Liver (tissue), 3 donors: ENCODE results near the gene GUK1.

ENCODE experiments used
- JUND ChIP-seq, 2 donors: IDR thresholded peaks; 2 replicates each; pipeline ENCODE4 v1.6.1; 2016; ENCODE audit warnings: antibody characterized with exemption in 2 of 2
- RXRA ChIP-seq, 2 donors: IDR thresholded peaks; 2 replicates each; pipeline ENCODE4 v1.6.1; 2017 to 2018; ENCODE audit warnings: antibody characterized with exemption in 2 of 2, mild to moderate bottlenecking in 1 of 2
- TF ChIP-seq, protein P1 (sequence below): IDR thresholded peaks from 2 replicates; pipeline ENCODE4 v1.6.1; 2016; ENCODE audit warnings: antibody characterized with exemption, mild to moderate bottlenecking
- TF ChIP-seq, protein P2 (sequence below): fragments of 150-350 bp; IDR thresholded peaks from 2 replicates; pipeline ENCODE4 v1.5.1; 2017; ENCODE audit warnings: improper control_type of control experiment, low read depth, low read length; ENCODE audit not compliant: missing input control
- donor health status: healthy.
- donor health status: healthy.

DNA sequence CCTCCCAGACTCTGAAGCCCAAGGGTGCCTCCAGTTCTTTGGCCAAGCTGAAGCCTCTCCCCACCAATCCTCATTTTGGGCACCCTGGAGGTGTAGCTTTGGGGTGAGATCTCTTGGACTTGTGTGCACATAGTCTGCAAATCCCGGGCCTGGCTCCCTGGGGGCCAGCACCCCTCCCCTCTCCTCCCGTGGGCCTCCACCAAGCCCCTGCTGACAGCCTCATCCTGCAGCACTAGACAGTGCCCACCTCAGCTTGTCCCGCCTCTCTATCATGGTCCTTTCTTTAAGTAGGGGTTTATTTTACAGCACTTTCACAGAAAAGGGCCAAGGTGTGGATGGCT, 12.8 kb downstream of the GUK1 start:
- TF ChIP-seq, protein P1, sequence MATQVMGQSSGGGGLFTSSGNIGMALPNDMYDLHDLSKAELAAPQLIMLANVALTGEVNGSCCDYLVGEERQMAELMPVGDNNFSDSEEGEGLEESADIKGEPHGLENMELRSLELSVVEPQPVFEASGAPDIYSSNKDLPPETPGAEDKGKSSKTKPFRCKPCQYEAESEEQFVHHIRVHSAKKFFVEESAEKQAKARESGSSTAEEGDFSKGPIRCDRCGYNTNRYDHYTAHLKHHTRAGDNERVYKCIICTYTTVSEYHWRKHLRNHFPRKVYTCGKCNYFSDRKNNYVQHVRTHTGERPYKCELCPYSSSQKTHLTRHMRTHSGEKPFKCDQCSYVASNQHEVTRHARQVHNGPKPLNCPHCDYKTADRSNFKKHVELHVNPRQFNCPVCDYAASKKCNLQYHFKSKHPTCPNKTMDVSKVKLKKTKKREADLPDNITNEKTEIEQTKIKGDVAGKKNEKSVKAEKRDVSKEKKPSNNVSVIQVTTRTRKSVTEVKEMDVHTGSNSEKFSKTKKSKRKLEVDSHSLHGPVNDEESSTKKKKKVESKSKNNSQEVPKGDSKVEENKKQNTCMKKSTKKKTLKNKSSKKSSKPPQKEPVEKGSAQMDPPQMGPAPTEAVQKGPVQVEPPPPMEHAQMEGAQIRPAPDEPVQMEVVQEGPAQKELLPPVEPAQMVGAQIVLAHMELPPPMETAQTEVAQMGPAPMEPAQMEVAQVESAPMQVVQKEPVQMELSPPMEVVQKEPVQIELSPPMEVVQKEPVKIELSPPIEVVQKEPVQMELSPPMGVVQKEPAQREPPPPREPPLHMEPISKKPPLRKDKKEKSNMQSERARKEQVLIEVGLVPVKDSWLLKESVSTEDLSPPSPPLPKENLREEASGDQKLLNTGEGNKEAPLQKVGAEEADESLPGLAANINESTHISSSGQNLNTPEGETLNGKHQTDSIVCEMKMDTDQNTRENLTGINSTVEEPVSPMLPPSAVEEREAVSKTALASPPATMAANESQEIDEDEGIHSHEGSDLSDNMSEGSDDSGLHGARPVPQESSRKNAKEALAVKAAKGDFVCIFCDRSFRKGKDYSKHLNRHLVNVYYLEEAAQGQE = no peak
- TF ChIP-seq, protein P2, sequence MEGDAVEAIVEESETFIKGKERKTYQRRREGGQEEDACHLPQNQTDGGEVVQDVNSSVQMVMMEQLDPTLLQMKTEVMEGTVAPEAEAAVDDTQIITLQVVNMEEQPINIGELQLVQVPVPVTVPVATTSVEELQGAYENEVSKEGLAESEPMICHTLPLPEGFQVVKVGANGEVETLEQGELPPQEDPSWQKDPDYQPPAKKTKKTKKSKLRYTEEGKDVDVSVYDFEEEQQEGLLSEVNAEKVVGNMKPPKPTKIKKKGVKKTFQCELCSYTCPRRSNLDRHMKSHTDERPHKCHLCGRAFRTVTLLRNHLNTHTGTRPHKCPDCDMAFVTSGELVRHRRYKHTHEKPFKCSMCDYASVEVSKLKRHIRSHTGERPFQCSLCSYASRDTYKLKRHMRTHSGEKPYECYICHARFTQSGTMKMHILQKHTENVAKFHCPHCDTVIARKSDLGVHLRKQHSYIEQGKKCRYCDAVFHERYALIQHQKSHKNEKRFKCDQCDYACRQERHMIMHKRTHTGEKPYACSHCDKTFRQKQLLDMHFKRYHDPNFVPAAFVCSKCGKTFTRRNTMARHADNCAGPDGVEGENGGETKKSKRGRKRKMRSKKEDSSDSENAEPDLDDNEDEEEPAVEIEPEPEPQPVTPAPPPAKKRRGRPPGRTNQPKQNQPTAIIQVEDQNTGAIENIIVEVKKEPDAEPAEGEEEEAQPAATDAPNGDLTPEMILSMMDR = no peak
- TF ChIP-seq RXRA (IDR thresholded peaks at IDR 0.05) (no peak), JUND (IDR thresholded peaks at IDR 0.05) (no peak)
